Measurements from ENCODE around the gene FIGN.

The FIGN gene

GRCh38 chr2:163723348-163723747, 12.5 kb downstream of the FIGN start:
- TF ChIP-seq REST (IDR thresholded peaks at IDR 0.05; ENCODE audit: insufficient read depth in 1 of 2, low read depth in 2 of 2, low read length in 2 of 2) (no peak), TAF1 (IDR thresholded peaks at IDR 0.05; ENCODE audit: borderline replicate concordance, insufficient read depth, low read length) (no peak), POLR2AphosphoS5 (IDR thresholded peaks at IDR 0.05; ENCODE audit: low read depth, low read length) (no peak), SIN3A (IDR thresholded peaks at IDR 0.05; ENCODE audit: borderline replicate concordance, insufficient read depth, low read length) (no peak), FOXP2 (optimal IDR thresholded peaks at IDR 0.05; ENCODE audit: borderline replicate concordance, extremely low read depth, extremely low read length, insufficient read depth) (no peak)

- no peak for TF ChIP-seq SIN3A (IDR thresholded peaks at IDR 0.05; ENCODE audit: borderline replicate concordance, insufficient read depth, low read length)
- TF ChIP-seq TAF1 (IDR thresholded peaks at IDR 0.05; ENCODE audit: borderline replicate concordance, insufficient read depth, low read length), result no peak
- no peak for TF ChIP-seq REST (IDR thresholded peaks at IDR 0.05; ENCODE audit: insufficient read depth in 1 of 2, low read depth in 2 of 2, low read length in 2 of 2)
- TF ChIP-seq FOXP2 (optimal IDR thresholded peaks at IDR 0.05; ENCODE audit: borderline replicate concordance, extremely low read depth, extremely low read length, insufficient read depth), result no peak
- no peak for TF ChIP-seq POLR2AphosphoS5 (IDR thresholded peaks at IDR 0.05; ENCODE audit: low read depth, low read length)
These were observed 16.5 kb downstream of the FIGN start for GRCh38 chr2:163719331-163719730.

- no peak for TF ChIP-seq SIN3A (IDR thresholded peaks at IDR 0.05; ENCODE audit: borderline replicate concordance, insufficient read depth, low read length)
- TF ChIP-seq POLR2AphosphoS5 (IDR thresholded peaks at IDR 0.05; ENCODE audit: low read depth, low read length), result no peak
- TF ChIP-seq REST (IDR thresholded peaks at IDR 0.05; ENCODE audit: insufficient read depth in 1 of 2, low read depth in 2 of 2, low read length in 2 of 2), result no peak
These were observed 17.7 kb downstream of the FIGN start for GRCh38 chr2:163717993-163718680.

- TF ChIP-seq POLR2AphosphoS5 (IDR thresholded peaks at IDR 0.05; ENCODE audit: low read depth, low read length) (no peak), FOXP2 (optimal IDR thresholded peaks at IDR 0.05; ENCODE audit: borderline replicate concordance, extremely low read depth, extremely low read length, insufficient read depth) (no peak), REST (IDR thresholded peaks at IDR 0.05; ENCODE audit: insufficient read depth in 1 of 2, low read depth in 2 of 2, low read length in 2 of 2) (no peak), SIN3A (IDR thresholded peaks at IDR 0.05; ENCODE audit: borderline replicate concordance, insufficient read depth, low read length) (no peak), TAF1 (IDR thresholded peaks at IDR 0.05; ENCODE audit: borderline replicate concordance, insufficient read depth, low read length) (no peak)
These were observed 18.3 kb downstream of the FIGN start for GRCh38 chr2:163717515-163717914.

- TF ChIP-seq REST (IDR thresholded peaks at IDR 0.05; ENCODE audit: insufficient read depth in 1 of 2, low read depth in 2 of 2, low read length in 2 of 2) (no peak), POLR2AphosphoS5 (IDR thresholded peaks at IDR 0.05; ENCODE audit: low read depth, low read length) (no peak), SIN3A (IDR thresholded peaks at IDR 0.05; ENCODE audit: borderline replicate concordance, insufficient read depth, low read length) (no peak), FOXP2 (optimal IDR thresholded peaks at IDR 0.05; ENCODE audit: borderline replicate concordance, extremely low read depth, extremely low read length, insufficient read depth) (no peak), TAF1 (IDR thresholded peaks at IDR 0.05; ENCODE audit: borderline replicate concordance, insufficient read depth, low read length) (no peak)
These were observed 19.7 kb downstream of the FIGN start for GRCh38 chr2:163716101-163716500.

All from PFSK-1 (cell line).